BLaER1 (cell line): ENCODE data around the gene EWSR1.
A peak's percentile ranks its signal among the peaks of the same experiment; 100 is the strongest.

ENCODE experiments used
- H3K27ac ChIP-seq: shearing (Covaris generic); formaldehyde crosslinking; 2 replicates; pipeline ENCODE4 v1.8.1; 2022
- H3K27me3 ChIP-seq: shearing (Covaris generic); formaldehyde crosslinking; 2 replicates; pipeline ENCODE4 v1.8.1; 2022
- H3K36me3 ChIP-seq: shearing (Covaris generic); formaldehyde crosslinking; 2 replicates; pipeline ENCODE4 v1.8.1; 2022
- H3K4me1 ChIP-seq: shearing (Covaris generic); formaldehyde crosslinking; 2 replicates; pipeline ENCODE4 v1.8.1; 2022
- H3K4me2 ChIP-seq: shearing (Covaris generic); formaldehyde crosslinking; 2 replicates; pipeline ENCODE4 v1.8.1; 2022
- H3K4me3 ChIP-seq: shearing (Covaris generic); formaldehyde crosslinking; 2 replicates; pipeline ENCODE4 v1.8.1; 2022
- H3K9ac ChIP-seq: shearing (Covaris generic); formaldehyde crosslinking; 2 replicates; pipeline ENCODE4 v1.8.1; 2022
- H3K9me3 ChIP-seq: shearing (Covaris generic); formaldehyde crosslinking; 2 replicates; pipeline ENCODE4 v1.8.1; 2022
- H4K20me1 ChIP-seq: shearing (Covaris generic); formaldehyde crosslinking; 2 replicates; pipeline ENCODE4 v1.8.1; 2022
- Cebpa-rat ChIP-seq: shearing (Covaris generic); IDR thresholded peaks from 2 replicates; pipeline ENCODE4 v1.8.1; 2022

Gene EWSR1

DNA sequence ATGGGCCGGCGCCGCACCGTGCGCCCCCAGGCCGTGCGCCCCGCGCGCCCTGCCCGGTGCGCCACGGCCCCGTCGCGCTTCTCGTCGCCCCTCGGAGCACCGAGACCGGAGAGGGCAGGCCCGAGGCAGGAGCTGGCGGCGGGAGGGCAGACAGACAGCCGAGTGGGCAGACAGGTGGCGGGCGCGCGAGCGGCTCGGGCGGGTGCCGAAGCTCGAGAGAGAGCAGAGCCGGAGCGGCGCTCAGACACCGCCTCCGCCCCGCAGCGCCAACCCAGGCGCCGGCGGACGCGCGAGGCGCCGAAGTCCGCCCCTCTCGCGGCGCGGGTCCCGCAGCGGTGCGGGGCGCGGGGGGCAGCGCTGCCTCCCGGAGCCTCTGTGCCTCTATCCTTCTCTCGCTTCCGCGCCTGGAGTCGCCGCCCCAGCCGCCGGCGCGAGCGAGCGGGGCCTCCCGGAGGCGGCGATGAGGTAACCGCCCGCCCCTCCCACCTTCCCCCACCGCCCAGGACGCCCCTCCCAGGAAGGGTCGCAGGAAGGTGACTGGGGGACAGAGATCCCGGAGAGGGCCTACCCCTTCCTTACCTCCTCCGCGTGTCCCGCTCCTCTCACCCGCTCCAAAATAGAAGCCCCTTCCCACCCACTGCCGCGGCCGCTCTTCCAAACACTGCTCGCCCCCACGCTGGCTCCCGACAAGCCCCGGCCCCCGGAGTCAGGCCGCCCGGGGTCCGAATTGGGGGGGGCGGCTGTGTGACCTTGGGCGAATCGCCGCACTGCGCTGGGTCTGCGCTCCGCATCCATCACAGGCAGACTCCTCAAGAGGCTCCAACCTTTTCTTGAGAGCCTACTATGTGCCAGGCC lies 47.4 kb downstream of the EWSR1 start, which contains the start of gene RASL10A:
Gene RASL10A (minus strand): TSS at position 412 of the 855 bp plus-strand sequence. CDS start 451 bp downstream, outside the sequence.
- Histone ChIP-seq H3K36me3 (no peaks in the 10 kb centered on the region), H3K27ac (no peak within 1 kb of the TSS), H3K27me3 (peaks cover 58% of the 10 kb centered on the region), H4K20me1 (peaks cover 27% of the 10 kb centered on the region), H3K9ac (no peak within 1 kb of the TSS), H3K4me2 (no peak within 1 kb of the TSS), H3K9me3 (no peaks in the 10 kb centered on the region), H3K4me1 (peaks cover 21% of the 10 kb centered on the region), H3K4me3 (0 out of 2 replicates have a peak within 1 kb of the TSS, but pooled peaks have one; percentile 3)
- no peak for TF ChIP-seq Cebpa-rat

DNA sequence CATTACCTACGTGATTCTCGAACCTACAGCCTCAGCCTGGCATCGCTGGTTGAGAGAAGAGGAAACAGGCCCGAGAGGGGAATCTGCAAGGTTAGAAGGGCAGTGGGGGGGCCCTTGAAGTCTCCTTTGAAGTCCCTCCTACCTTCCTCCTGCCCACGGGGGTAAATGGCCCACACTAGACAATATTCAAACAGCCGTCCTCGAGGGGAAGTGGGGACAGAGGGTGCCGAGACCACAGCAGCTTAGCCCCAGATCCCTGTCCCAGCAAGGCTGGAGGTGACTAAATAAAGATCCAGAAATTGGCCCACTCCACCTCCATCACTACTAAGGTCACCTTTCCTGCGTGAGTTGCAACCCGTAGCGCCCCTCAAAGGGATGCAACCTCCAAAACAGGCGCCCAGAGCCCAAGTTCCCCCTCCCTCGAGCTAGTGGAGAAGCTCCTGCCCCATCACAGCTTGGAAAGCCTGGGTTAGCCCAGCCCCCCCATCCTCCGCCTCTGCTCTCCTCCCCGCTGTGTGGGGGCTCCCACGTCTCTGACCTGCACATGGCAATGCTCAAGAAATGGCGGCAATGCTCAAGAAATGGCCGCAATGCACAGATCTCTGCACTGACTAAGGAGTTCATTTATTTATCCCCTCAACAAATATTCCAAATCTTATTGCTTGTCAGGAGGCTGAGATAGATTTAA lies 48.2 kb downstream of the EWSR1 start:
- no peak overlapping the region for H3K9ac ChIP-seq
- H3K4me2 ChIP-seq, result no peak overlapping the region

DNA sequence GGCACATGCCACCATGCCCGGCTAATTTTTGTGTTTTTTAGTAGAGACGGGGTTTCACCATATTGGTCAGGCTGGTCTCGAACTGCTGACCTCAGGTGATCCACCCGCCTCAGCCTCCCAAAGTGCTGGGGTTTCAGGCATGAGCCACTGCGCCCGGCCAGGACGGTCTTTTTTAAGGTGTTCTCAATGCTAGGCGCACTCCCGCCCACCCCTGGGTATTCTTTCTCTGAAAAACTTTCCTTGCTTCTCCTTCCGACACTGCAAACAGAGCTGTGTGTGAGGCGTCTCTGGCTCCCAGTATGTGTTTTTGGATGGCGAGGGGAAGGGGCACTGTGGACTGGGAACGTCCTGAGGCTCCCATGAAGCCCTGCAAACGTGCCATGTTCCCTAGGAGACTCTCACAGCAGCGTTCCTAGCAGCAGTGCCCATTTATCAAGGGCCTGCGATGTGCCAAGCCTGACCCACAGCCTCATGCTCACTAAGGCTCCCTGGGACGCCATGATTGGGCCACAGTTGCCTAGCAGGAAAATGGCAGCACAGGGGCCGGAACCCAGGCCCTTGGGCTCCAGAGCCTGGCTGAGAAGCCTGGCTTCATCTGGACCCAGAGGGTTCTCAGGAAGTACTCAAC lies 49.9 kb downstream of the EWSR1 start:
- peaks cover 17% of the 10 kb centered on the region for H3K4me1 ChIP-seq
- H3K36me3 ChIP-seq, result no peaks in the 10 kb centered on the region
- no peak for TF ChIP-seq Cebpa-rat
- H3K9ac ChIP-seq, result no peak overlapping the region
- H3K4me3 ChIP-seq, result no peak overlapping the region
- H3K27ac ChIP-seq, result no peak overlapping the region
- H4K20me1 ChIP-seq, result peaks cover 25% of the 10 kb centered on the region
- H3K4me2 ChIP-seq, result no peak overlapping the region
- H3K27me3 ChIP-seq, result peaks cover 46% of the 10 kb centered on the region
- H3K9me3 ChIP-seq, result no peaks in the 10 kb centered on the region

More for the DNA sequence above, 48.2 kb downstream of the EWSR1 start:
- TF ChIP-seq Cebpa-rat, result no peak
- H3K4me3 ChIP-seq, result no peak overlapping the region
- no peaks in the 10 kb centered on the region for H3K36me3 ChIP-seq
- peaks cover 58% of the 10 kb centered on the region for H3K27me3 ChIP-seq
- H4K20me1 ChIP-seq, result peaks cover 27% of the 10 kb centered on the region
- no peaks in the 10 kb centered on the region for H3K9me3 ChIP-seq
- no peak overlapping the region for H3K27ac ChIP-seq
- H3K4me1 ChIP-seq, result peaks cover 20% of the 10 kb centered on the region

DNA sequence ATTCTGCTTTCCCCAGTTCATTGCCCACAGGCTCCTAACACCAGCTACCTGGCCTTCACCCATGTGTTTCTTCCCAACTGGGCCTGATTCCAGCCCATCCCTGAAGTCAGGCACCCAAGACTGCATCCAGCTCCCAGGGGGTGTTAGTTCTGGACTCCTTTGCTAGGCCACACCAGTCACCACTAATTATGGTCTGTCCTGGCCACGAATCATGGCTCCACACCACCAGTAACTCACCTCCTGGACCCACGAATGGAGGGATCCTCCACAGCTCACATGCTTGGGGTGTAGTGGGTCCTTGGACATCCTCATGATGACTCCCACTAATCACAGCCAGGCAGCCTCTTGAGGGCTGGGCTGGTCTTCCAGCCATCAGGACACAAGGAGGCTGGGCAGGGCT lies 51.0 kb downstream of the EWSR1 start:
- H3K9me3 ChIP-seq, result no peaks in the 10 kb centered on the region
- H3K27me3 ChIP-seq, result peaks cover 34% of the 10 kb centered on the region
- peaks cover 13% of the 10 kb centered on the region for H4K20me1 ChIP-seq
- no peak overlapping the region for H3K9ac ChIP-seq
- no peak overlapping the region for H3K4me2 ChIP-seq
- no peaks in the 10 kb centered on the region for H3K36me3 ChIP-seq
- peaks cover 17% of the 10 kb centered on the region for H3K4me1 ChIP-seq
- no peak for TF ChIP-seq Cebpa-rat
- H3K4me3 ChIP-seq, result no peak overlapping the region
- H3K27ac ChIP-seq, result no peak overlapping the region

DNA sequence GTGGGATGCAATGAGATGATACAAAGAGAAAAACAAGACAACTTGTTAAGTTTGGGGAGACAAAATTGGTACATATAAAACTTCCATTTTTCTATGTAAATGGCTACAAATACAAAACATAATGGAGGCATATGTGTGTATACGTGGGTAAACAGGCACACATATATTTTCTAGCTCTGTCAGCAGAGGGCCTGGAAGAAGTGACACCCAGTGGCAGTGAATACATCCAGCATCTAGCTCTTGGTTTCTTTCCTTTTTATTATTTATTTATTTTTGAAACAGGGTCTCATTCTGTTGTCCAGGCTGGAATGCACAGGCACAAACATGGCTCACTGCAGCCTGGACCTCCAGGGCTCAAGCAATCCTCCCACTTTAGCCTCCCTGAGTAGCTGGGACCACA lies 52.5 kb downstream of the EWSR1 start:
- no peak for TF ChIP-seq Cebpa-rat
- Histone ChIP-seq H3K4me2 (peak overlapping the region; percentile 17), H3K9me3 (no peaks in the 10 kb centered on the region), H3K36me3 (no peaks in the 10 kb centered on the region), H3K4me1 (peaks cover 10% of the 10 kb centered on the region), H4K20me1 (no peaks in the 10 kb centered on the region), H3K9ac (no peak overlapping the region), H3K27me3 (peaks cover 20% of the 10 kb centered on the region), H3K4me3 (no peak overlapping the region), H3K27ac (no peak overlapping the region)

DNA sequence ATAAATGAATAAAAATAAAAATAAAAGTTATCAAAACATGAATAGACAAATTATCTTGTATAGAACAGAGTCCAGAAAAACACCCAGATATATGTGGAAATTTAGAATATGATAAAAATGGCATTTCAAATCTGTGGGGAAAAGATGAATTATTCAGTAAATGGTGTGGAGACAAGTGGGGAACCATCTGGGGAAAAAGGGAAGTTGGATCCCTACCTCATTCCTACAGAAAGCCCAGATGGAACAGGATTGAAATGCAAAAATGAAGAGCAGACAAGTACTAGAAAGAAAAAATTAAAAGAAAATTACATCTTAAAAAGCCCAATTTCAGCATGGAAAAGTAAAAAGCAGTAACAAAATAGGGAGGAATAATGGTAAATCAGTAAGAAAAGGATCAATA lies 55.6 kb downstream of the EWSR1 start:
- Histone ChIP-seq H3K9ac (no peak overlapping the region), H3K27ac (no peak overlapping the region), H3K9me3 (no peaks in the 10 kb centered on the region), H4K20me1 (no peaks in the 10 kb centered on the region), H3K36me3 (peaks cover 20% of the 10 kb centered on the region), H3K27me3 (no peaks in the 10 kb centered on the region), H3K4me2 (no peak overlapping the region), H3K4me3 (no peak overlapping the region), H3K4me1 (peaks cover 33% of the 10 kb centered on the region)
- no peak for TF ChIP-seq Cebpa-rat

DNA sequence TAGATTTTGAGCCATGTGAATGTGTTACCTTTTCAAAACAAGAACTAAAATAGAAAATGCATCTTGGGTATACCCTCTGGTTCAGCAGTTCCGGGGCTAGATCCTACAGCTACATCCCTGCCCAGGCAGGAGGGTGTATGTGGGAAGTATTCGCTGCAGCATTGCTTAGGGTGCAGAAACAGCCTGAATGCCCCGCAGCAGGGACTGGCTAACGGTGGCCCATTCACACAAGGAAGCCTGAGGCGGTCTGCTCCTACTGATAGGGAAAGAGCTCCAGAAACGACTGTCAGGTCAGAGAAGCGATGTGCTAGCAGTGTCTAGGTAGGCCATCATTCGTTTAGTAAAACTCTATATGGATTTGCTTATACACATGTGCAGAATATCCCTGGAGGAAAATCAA lies 57.3 kb downstream of the EWSR1 start:
- Histone ChIP-seq H3K27me3 (no peaks in the 10 kb centered on the region), H3K27ac (no peak overlapping the region), H3K4me1 (peaks cover 49% of the 10 kb centered on the region), H4K20me1 (no peaks in the 10 kb centered on the region), H3K36me3 (peaks cover 28% of the 10 kb centered on the region), H3K4me3 (no peak overlapping the region), H3K9me3 (no peaks in the 10 kb centered on the region), H3K9ac (no peak overlapping the region), H3K4me2 (no peak overlapping the region)
- TF ChIP-seq Cebpa-rat, result no peak

DNA sequence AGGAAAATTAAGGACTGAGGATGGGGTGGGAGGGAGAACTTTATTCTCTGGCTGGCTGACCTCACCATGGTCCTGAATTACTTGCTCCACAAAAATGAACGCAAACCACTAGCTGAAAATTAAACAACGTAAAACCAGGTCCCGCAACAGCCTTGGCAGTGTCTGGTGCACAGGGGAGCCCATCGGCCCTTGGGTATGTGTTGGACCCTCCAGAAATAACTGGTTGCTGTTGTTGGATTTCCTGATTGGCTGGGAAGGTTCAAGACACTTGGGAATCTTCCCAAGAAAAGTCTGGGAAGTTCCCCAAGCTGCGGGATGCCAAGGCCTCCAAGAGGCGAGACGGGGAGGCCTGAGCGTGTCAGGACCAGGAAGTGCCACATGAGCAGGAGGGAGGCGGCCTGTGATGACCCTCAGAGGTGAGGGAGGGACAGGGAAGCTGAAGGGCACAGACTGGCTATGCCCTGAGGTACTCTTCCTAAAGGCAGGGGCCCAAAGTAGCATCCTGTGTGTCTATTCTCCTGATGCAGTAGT lies 57.8 kb downstream of the EWSR1 start:
- Histone ChIP-seq H3K27ac (no peak overlapping the region), H3K36me3 (peaks cover 33% of the 10 kb centered on the region), H3K4me2 (no peak overlapping the region), H3K9me3 (no peaks in the 10 kb centered on the region), H3K9ac (no peak overlapping the region), H3K4me1 (peaks cover 49% of the 10 kb centered on the region), H3K4me3 (no peak overlapping the region), H3K27me3 (no peaks in the 10 kb centered on the region), H4K20me1 (no peaks in the 10 kb centered on the region)
- TF ChIP-seq Cebpa-rat, result no peak

DNA sequence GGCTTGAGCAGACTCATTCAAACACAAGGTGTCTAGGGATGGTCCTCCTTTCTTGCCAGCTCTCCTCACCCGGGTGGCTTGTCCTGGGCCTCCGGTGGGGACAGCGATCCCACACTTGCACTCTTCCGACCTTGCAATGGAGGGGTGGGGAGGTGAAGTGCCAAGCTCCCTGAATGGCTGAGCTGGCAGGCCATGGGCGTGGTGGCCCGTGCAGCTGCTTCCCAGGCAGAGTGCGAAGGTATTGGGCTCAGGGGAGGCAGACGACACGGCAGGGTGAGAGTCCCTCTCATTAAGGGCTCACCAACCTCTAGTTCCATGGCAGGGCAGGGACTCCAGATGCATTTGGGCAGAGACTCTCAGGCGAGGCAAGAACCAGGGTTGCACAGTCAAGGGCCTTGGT lies 58.4 kb downstream of the EWSR1 start:
- Histone ChIP-seq H4K20me1 (no peaks in the 10 kb centered on the region), H3K9me3 (no peaks in the 10 kb centered on the region), H3K9ac (peak overlapping the region; percentile 68; the same call in 1 of the 2 replicates), H3K4me2 (peak overlapping the region; percentile 79; the same call in 1 of the 2 replicates), H3K27me3 (no peaks in the 10 kb centered on the region), H3K4me1 (peaks cover 51% of the 10 kb centered on the region), H3K4me3 (no peak overlapping the region), H3K27ac (peak overlapping the region; percentile 84), H3K36me3 (peaks cover 39% of the 10 kb centered on the region)
- TF ChIP-seq Cebpa-rat, result no peak
